B cell (primary cell): Measurements from ENCODE around the gene ANGPTL7. TPM values are rescaled to one million over a fixed set of nuclear protein-coding genes. Genes with fewer than 3 reads are reported as not detected.
A peak's percentile ranks its signal among the peaks of the same experiment; 100 is the strongest.

ENCODE experiments used
- ATAC-seq: fragments of 200-7000 bp; cut with Tn5 transposase; one replicate; pipeline ENCODE4 v1.10.0; 2021; ENCODE audit warnings: low read depth, mild to moderate bottlenecking, moderate number of reproducible peaks, moderate library complexity
- CTCF ChIA-PET: fragments of 350-600 bp; sonication (Branson Sonifier 250); formaldehyde crosslinking; loops from one replicate; lab custom pipeline; 2021; ENCODE audit warnings: antibody characterized with exemption, inconsistent platforms; lab: Charles Lee
- POLR2A ChIA-PET: fragments of 350-600 bp; sonication (Branson Sonifier 250); formaldehyde crosslinking; loops from one replicate; lab custom pipeline; 2021; ENCODE audit warnings: antibody characterized with exemption; lab: Charles Lee
- DNase-seq: peaks from one replicate; pipeline ENCODE4 v3.0.0; 2013
- H2AFZ ChIP-seq: 2 replicates; pipeline ENCODE4 v1.6.1; 2012; ENCODE audit warnings: mild to moderate bottlenecking, low read depth, low read length; ENCODE audit not compliant: insufficient read depth, poor library complexity, severe bottlenecking
- H3K27ac ChIP-seq, 2 donors: 1 replicate in 1 of 2; 2 replicates in 1 of 2; pipeline ENCODE4 v1.5.1; 2012 to 2013; ENCODE audit warnings: low read length in 2 of 2, mild to moderate bottlenecking in 2 of 2, moderate library complexity in 1 of 2
- H3K27me3 ChIP-seq, 4 experiments: fragments of 200-600 bp in 1 of 4; sonication (generic) in 1 of 4; replicated peaks in 1 of 4; 1 replicate in 2 of 4; 2 replicates in 2 of 4; pipeline versions ENCODE4 v1.6.1 to v1.7.0; 2013 to 2016; ENCODE audit warnings: low read length in 3 of 4, mild to moderate bottlenecking in 2 of 4, mixed read lengths in 1 of 4, moderate library complexity in 1 of 4; ENCODE audit not compliant: insufficient read depth in 4 of 4, control insufficient read depth in 3 of 4; ENCODE audit errors: control extremely low read depth in 1 of 4
- H3K36me3 ChIP-seq, 2 experiments: replicated peaks in 1 of 2; 1 replicate in 1 of 2; 2 replicates in 1 of 2; pipeline versions ENCODE4 v1.6.1 to v1.7.1; 2013; ENCODE audit warnings: low read length in 1 of 2; ENCODE audit not compliant: insufficient read depth in 2 of 2, control insufficient read depth in 1 of 2; ENCODE audit errors: control extremely low read depth in 1 of 2, extremely low read depth in 1 of 2
- H3K4me1 ChIP-seq, 2 donors: fragments of 200-600 bp in 1 of 2; sonication (generic) in 1 of 2; 1 replicate in 1 of 2; 2 replicates in 1 of 2; pipeline versions ENCODE4 v1.5.1 to v1.6.1; 2013 to 2017; ENCODE audit warnings: low read length in 2 of 2; ENCODE audit not compliant: control insufficient read depth in 2 of 2, insufficient read depth in 2 of 2
- H3K4me2 ChIP-seq: replicated peaks from 2 replicates; pipeline ENCODE3; 2012; ENCODE audit warnings: mild to moderate bottlenecking, low read depth, low read length; ENCODE audit not compliant: poor library complexity, severe bottlenecking
- H3K4me3 ChIP-seq, 5 experiments: fragments of 200-600 bp in 1 of 5; sonication (generic) in 1 of 5; 1 replicate in 3 of 5; 2 replicates in 2 of 5; pipeline versions ENCODE4 v1.5.1 to v1.7.0; 2011 to 2016; ENCODE audit warnings: low read length in 4 of 5, mild to moderate bottlenecking in 4 of 5, low read depth in 2 of 5, control low read depth in 1 of 5, moderate library complexity in 1 of 5; ENCODE audit not compliant: insufficient read depth in 1 of 5; ENCODE audit errors: control extremely low read depth in 1 of 5, extremely low read depth in 1 of 5
- H3K79me2 ChIP-seq: fragments of 200-600 bp; sonication (generic); one replicate; pipeline ENCODE4 v1.6.0; 2016; ENCODE audit warnings: low read length; ENCODE audit not compliant: control insufficient read depth, insufficient read depth
- H3K9ac ChIP-seq: fragments of 200-600 bp; sonication (generic); 2 replicates; pipeline ENCODE4 v1.6.1; 2017; ENCODE audit warnings: mild to moderate bottlenecking, low read length, moderate library complexity
- H3K9me3 ChIP-seq, 3 donors: one replicate each; pipeline versions ENCODE4 v1.6.1 to v1.7.1; 2013; ENCODE audit warnings: low read length in 2 of 3; ENCODE audit not compliant: control insufficient read depth in 2 of 3, insufficient read depth in 1 of 3; ENCODE audit errors: control extremely low read depth in 1 of 3
- H4K20me1 ChIP-seq: 2 replicates; pipeline ENCODE4 v1.6.0; 2012; ENCODE audit warnings: mild to moderate bottlenecking, low read length; ENCODE audit not compliant: insufficient read depth, control insufficient read depth, poor library complexity, severe bottlenecking
- H3K27ac Mint-ChIP-seq: one replicate; pipeline ENCODE4 v1.8.0; 2021; ENCODE audit warnings: mixed read lengths
- H3K27me3 Mint-ChIP-seq: one replicate; pipeline ENCODE4 v1.8.0; 2021; ENCODE audit warnings: mixed read lengths
- H3K4me1 Mint-ChIP-seq: one replicate; pipeline ENCODE4 v1.8.0; 2021; ENCODE audit warnings: mixed read lengths
- H3K4me3 Mint-ChIP-seq: one replicate; pipeline ENCODE4 v1.8.0; 2021; ENCODE audit warnings: mixed read lengths
- H3K9me3 Mint-ChIP-seq: one replicate; pipeline ENCODE4 v1.8.0; 2022; ENCODE audit warnings: mixed read lengths; ENCODE audit not compliant: insufficient read depth
- CTCF ChIP-seq: fragments of 200-600 bp; IDR thresholded peaks from one replicate; pipeline ENCODE4 v1.8.0; 2022; ENCODE audit warnings: antibody characterized with exemption, mild to moderate bottlenecking
- EZH2 ChIP-seq: IDR thresholded peaks from 2 replicates; pipeline ENCODE4 v1.6.1; 2012; ENCODE audit warnings: borderline replicate concordance, low read depth, mild to moderate bottlenecking, moderate library complexity, low read length; ENCODE audit not compliant: insufficient read depth, poor library complexity, severe bottlenecking
- WGBS: methylation state at CpG from one replicate; pipeline ENCODE4 v1.1.5; 2013; ENCODE audit warnings: missing lambda C conversion rate; ENCODE audit not compliant: insufficient coverage; 5-methylcytosine and 5-hydroxymethylcytosine counted together
- intact Hi-C: fragments of 100-400 bp; cut with micrococcal nuclease; formaldehyde crosslinking; loops from one replicate; pipeline ENCODE4 v1.10.0; 2022
- polyA plus RNA-seq: library from polyadenylated mRNA; depleted of rRNA; stranded (reverse); fragments of >200 nt; gene quantifications from 2 replicates; pipeline ENCODE4 v1.2.3, GENCODE V29; 2012
- total RNA-seq, 2 donors: library from RNA; stranded (reverse); fragments of 120-200 nt in 1 of 2; gene quantifications; 1 replicate in 1 of 2; 2 replicates in 1 of 2; pipeline versions ENCODE4 v1.2.3 to v1.2.4, GENCODE V29; 2013 to 2022

Gene ANGPTL7
- total and polyA plus RNA-seq, 2 donors (not counting 1 experiment from before 2014, with no cell fraction given): not detected

DNA sequence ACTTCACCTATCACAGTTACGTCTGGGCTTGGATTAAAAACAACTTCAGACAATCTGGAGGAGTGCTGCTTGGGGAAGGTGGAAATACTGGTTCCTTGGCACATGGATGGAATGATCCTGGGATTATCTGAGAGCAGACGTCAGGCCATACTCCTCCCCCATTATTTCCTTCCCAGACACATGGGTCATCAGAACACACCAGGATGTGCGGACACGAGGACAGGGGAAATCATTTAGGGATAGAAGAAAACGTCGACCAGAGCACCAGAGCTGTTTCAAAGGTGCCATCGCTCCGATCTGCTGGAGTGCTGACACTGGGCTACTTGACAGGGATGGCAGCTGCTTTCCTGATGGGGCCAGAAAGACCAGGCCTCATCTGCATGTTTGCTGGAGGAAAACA, 31.8 kb upstream of the ANGPTL7 start:
- CTCF ChIA-PET: interaction anchor here (1.3 kb wide), 1 partner anchor 121 kb away, joined by 3 read pairs; no protein-coding TSS in a partner anchor
- DNase-seq: no peak
- no peak overlapping the region for H3K4me3 ChIP-seq
- TF ChIP-seq CTCF (no peak), EZH2 (no peak)
- ATAC-seq: no peak
- POLR2A ChIA-PET: no interaction called here
- H3K4me1 ChIP-seq: peaks cover 0 to 25% of the 10 kb centered on the region in 2 donors
- no peak overlapping the region for H3K9ac ChIP-seq
- H3K9me3 Mint-ChIP-seq: no peaks in the 10 kb centered on the region
- no peaks in the 10 kb centered on the region for H3K79me2 ChIP-seq
- H3K9me3 ChIP-seq: no peaks in the 10 kb centered on the region
- H3K27ac Mint-ChIP-seq: peak overlapping the region; percentile 54
- H3K27me3 Mint-ChIP-seq: no peaks in the 10 kb centered on the region
- no peaks in the 10 kb centered on the region for H3K27me3 ChIP-seq
- intact Hi-C loops: no loop called here
- peaks cover 21% of the 10 kb centered on the region for H3K4me1 Mint-ChIP-seq
- peaks cover 8 to 45% of the 10 kb centered on the region in 2 experiments for H3K36me3 ChIP-seq
- no peak overlapping the region for H2AFZ ChIP-seq
- H3K4me3 Mint-ChIP-seq: no peak overlapping the region
- H4K20me1 ChIP-seq: no peaks in the 10 kb centered on the region
- 90% methylated on average over 6 of the region's 8 CpGs for WGBS
- no peak overlapping the region for H3K27ac ChIP-seq
- no peak overlapping the region for H3K4me2 ChIP-seq

DNA sequence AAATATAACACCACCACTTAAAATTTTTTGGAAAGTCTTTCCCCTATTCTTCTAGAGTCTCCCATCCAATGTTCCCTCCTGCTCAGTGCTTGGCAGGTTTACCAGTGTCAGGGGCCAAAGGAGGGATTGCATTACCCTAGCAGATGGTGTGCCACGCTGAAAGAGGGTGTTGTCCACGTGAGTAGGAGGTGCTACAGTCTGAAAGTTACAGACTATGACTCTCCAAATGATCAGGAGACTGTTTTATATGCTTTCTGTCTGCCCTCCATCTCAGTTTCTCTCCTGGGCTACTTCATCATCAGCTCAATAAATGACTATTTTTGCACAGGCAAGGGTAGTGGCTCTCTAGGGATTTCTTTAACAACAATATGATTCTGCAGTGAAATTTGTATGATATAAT, 31.3 kb upstream of the ANGPTL7 start:
- TF ChIP-seq EZH2: no peak
- TF ChIP-seq CTCF: no peak
- Histone ChIP-seq H3K9ac (no peak overlapping the region), H3K4me2 (no peak overlapping the region), H3K36me3 (peaks cover 8 to 40% of the 10 kb centered on the region in 2 experiments), H3K79me2 (no peaks in the 10 kb centered on the region), H3K27ac (no peak overlapping the region), H3K4me1 (peaks cover 0 to 25% of the 10 kb centered on the region in 2 donors), H2AFZ (no peak overlapping the region), H3K4me3 (no peak overlapping the region), H4K20me1 (no peaks in the 10 kb centered on the region), H3K27me3 (no peaks in the 10 kb centered on the region), H3K9me3 (no peaks in the 10 kb centered on the region)
- H3K27ac Mint-ChIP-seq: peak overlapping the region; percentile 63
- intact Hi-C loops: no loop called here
- ChIA-PET CTCF (no interaction called here), POLR2A (no interaction called here)
- H3K4me1 Mint-ChIP-seq: peaks cover 21% of the 10 kb centered on the region
- DNase-seq: no peak
- no peaks in the 10 kb centered on the region for H3K9me3 Mint-ChIP-seq
- ATAC-seq: no peak
- no peaks in the 10 kb centered on the region for H3K27me3 Mint-ChIP-seq
- 42% methylated on average over 2 of the region's 2 CpGs for whole genome bisulfite sequencing
- peak overlapping the region; percentile 7 for H3K4me3 Mint-ChIP-seq
